IPS DF 4.7 (cell line): Measurements from ENCODE around the gene C15orf62.

ENCODE experiments used
- DNase-seq: peaks from one replicate; pipeline ENCODE4 v3.0.0-alpha.2; 2013; ENCODE audit warnings: low spot score; ENCODE audit errors: extremely low read depth

The C15orf62 gene

DNA sequence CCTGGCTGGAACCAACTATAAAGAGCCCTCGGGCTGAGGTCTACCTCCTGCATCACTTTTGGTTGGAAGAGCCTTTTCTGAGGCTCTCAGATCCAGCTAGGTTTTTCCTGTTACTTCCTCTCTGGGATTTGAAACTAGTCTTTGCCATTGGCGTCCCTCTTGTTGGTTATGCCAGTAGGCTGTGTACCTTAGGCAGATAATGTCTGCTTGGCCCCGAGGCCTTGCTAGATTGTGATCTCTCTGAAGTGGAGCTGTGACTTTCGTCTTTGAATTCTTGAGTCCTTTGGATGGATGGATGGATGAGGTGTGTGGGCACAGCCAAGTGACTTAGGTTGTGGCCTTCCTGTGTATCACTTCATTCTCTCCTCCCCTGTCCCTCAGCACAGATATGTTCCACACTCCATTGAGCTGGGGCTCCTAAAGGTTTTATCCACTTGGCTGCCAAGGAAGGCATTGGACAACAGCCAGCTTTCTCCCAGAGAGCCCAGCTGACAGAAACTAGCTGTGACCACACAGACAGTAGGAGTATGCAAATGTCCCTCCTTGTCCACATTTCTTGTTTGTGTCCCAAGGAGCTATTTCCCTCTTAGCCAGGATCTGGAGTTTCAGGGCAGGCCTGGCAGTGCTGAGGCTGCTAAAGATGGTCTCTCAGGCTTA is 45.4 kb downstream of the C15orf62 start:
- no peak for DNase-seq

DNA sequence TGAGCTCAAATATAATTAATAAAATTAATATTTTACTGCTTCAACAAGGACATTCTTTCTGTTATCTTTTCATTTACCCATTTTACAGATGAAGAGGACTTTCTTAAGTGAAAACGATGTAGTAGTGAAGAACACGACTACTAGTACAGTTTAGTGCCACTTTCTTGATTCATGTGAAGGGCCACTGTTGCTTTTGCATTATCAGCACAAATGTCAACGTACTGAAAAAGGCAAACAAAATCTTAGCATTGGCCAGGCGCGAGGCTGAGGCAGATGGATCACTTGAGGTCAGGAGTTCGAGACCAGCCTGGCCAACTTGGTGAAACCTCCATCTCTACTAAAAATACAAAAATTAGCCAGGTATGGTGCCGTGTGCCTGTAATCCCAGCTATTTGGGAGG is 49.3 kb downstream of the C15orf62 start:
- DNase-seq: no peak

DNA sequence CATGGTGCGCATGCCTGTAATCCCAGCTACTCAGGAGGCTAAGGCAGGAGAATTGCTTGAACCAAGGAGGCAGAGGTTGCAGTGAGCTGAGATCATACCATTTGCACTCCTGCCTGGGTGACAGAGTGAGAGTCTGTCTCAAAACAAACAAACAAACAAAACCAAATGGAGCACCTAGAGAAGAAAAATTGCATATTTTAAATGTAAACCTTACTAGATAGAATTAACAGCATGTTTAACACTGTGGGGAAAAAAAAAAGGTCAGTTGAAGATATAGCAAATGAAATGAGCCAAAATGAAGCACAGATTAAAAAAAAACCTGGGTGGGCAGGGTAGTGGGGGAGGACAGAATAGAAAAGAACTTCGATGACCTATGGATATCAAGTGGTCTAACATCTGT is 51.4 kb downstream of the C15orf62 start:
- no peak for DNase-seq
